K562 (cell line): ENCODE data around the gene MARS1. TPM values are rescaled to one million over a fixed set of nuclear protein-coding genes. Genes with fewer than 3 reads are reported as not detected.

Experiments used
- ARID2 ChIP-seq: fragments of 450-650 bp; IDR thresholded peaks from 2 replicates; pipeline ENCODE4 v1.6.1; 2017; ENCODE audit warnings: antibody characterized with exemption, mild to moderate bottlenecking
- ETV5 ChIP-seq: sonication (generic); formaldehyde crosslinking; IDR thresholded peaks from 2 replicates; pipeline ENCODE4 v1.4.0; 2020; ENCODE audit warnings: low read depth, mild to moderate bottlenecking, missing genetic modification reagents
- GABPB1 ChIP-seq: sonication (generic); formaldehyde crosslinking; IDR thresholded peaks from 2 replicates; pipeline ENCODE4 v1.8.0; 2022; ENCODE audit warnings: mild to moderate bottlenecking, missing genetic modification reagents
- HLTF ChIP-seq: fragments of 450-650 bp; IDR thresholded peaks from 2 replicates; pipeline ENCODE4 v1.6.1; 2016
- JUNB ChIP-seq: fragments of 450-650 bp; formaldehyde crosslinking; conservative IDR thresholded peaks from 2 replicates; pipeline ENCODE4 v1.4.0; 2020; ENCODE audit warnings: mild to moderate bottlenecking
- PHB2 ChIP-seq: fragments of 450-650 bp; IDR thresholded peaks from 2 replicates; pipeline ENCODE4 v1.6.1; 2017; ENCODE audit warnings: low read depth
- RFX7 ChIP-seq: fragments of 250-450 bp; sonication (Bioruptor Pico); IDR thresholded peaks from 2 replicates; pipeline ENCODE4 v1.5.1; 2021; ENCODE audit warnings: mild to moderate bottlenecking
- SIN3A ChIP-seq, 2 experiments: fragments of 150-350 bp in 1 of 2; IDR thresholded peaks; 2 replicates each; pipeline ENCODE4 v1.6.1; 2011 to 2016; ENCODE audit warnings: borderline replicate concordance in 2 of 2, low read depth in 2 of 2, low read length in 2 of 2, mild to moderate bottlenecking in 2 of 2, moderate library complexity in 2 of 2; ENCODE audit not compliant: control insufficient read depth in 1 of 2
- SNIP1 ChIP-seq: fragments of 450-650 bp; IDR thresholded peaks from 2 replicates; pipeline ENCODE4 v1.7.1; 2017; ENCODE audit warnings: low read depth, mild to moderate bottlenecking
- SNRNP70 ChIP-seq: fragments of 200-400 bp; formaldehyde crosslinking; optimal IDR thresholded peaks from 2 replicates; pipeline ENCODE3; 2017; ENCODE audit warnings: low read depth, low read length
- TAF1 ChIP-seq: IDR thresholded peaks from 2 replicates; pipeline ENCODE4 v1.6.1; 2011; ENCODE audit warnings: mild to moderate bottlenecking, low read length, moderate library complexity; ENCODE audit not compliant: insufficient read depth, control insufficient read depth, severe bottlenecking; ENCODE audit errors: extremely low read depth
- TAF9B ChIP-seq: fragments of 450-650 bp; IDR thresholded peaks from 2 replicates; pipeline ENCODE4 v1.6.1; 2018; ENCODE audit warnings: mild to moderate bottlenecking; ENCODE audit not compliant: partially characterized antibody
- TCF7L2 ChIP-seq: fragments of 150-350 bp; IDR thresholded peaks from 2 replicates; pipeline ENCODE4 v1.6.1; 2016; ENCODE audit warnings: low read depth, mild to moderate bottlenecking, low read length, moderate library complexity
- ZBTB1 ChIP-seq: sonication (generic); formaldehyde crosslinking; IDR thresholded peaks from 2 replicates; pipeline ENCODE4 v1.8.1; 2023; ENCODE audit warnings: missing genetic modification reagents, low read depth, mild to moderate bottlenecking, borderline replicate concordance
- ZNF232 ChIP-seq: sonication (generic); formaldehyde crosslinking; IDR thresholded peaks from 2 replicates; pipeline ENCODE4 v1.8.0; 2022; ENCODE audit warnings: mild to moderate bottlenecking, missing genetic modification reagents
- ZNF253 ChIP-seq: fragments of 250-450 bp; sonication (Bioruptor Pico); conservative IDR thresholded peaks from 2 replicates; pipeline ENCODE4 v1.6.1; 2021; ENCODE audit warnings: mild to moderate bottlenecking
- ZNF3 ChIP-seq: fragments of 250-450 bp; sonication (Bioruptor Pico); IDR thresholded peaks from 2 replicates; pipeline ENCODE4 v1.5.0; 2021; ENCODE audit warnings: mild to moderate bottlenecking, moderate library complexity
- ZNF668 ChIP-seq: fragments of 250-450 bp; sonication (Bioruptor Pico); IDR thresholded peaks from 2 replicates; pipeline ENCODE4 v1.8.0; 2022; ENCODE audit warnings: mild to moderate bottlenecking, inconsistent platforms
- ZNF79 ChIP-seq: fragments of 250-450 bp; sonication (Bioruptor Pico); IDR thresholded peaks from 2 replicates; pipeline ENCODE4 v1.4.0; 2020; ENCODE audit warnings: low read depth, mild to moderate bottlenecking, moderate library complexity
- polyA plus RNA-seq, 8 experiments: library from polyadenylated mRNA; depleted of rRNA in 4 of 8; stranded (reverse) in 5 of 8; unstranded in 3 of 8; fragments of >200 nt; fragmentation: Nextera tagmentation in 2 of 8; fragmentation: Illumina TruSeq in 1 of 8; extraction: Ambion mirVana in 2 of 8; extraction: Trizol in 1 of 8; gene quantifications; 2 replicates each; pipeline versions ENCODE4 v1.2.1 to v1.2.3, GENCODE V29; 2011 to 2014; ENCODE audit warnings: inconsistent platforms in 1 of 8, missing spikeins in 1 of 8
- total RNA-seq, 7 experiments: library from RNA; depleted of rRNA in 6 of 7; stranded (reverse); fragments of >200 nt in 6 of 7; fragmentation: Illumina TruSeq in 2 of 7; extraction: Trizol in 2 of 7; gene quantifications; 2 replicates each; pipeline versions ENCODE4 v1.2.1 to v1.2.3, GENCODE V29; 2011 to 2021; ENCODE audit warnings: low replicate concordance in 1 of 7
- TF ChIP-seq, protein P1 (sequence below): fragments of 250-450 bp; sonication (Bioruptor Pico); IDR thresholded peaks from 2 replicates; pipeline ENCODE4 v1.9.0; 2021; ENCODE audit warnings: mild to moderate bottlenecking, inconsistent platforms
- TF ChIP-seq, protein P2 (sequence below), 3 experiments: fragments of 200-800 bp in 1 of 3; sonication (Bioruptor generic) in 1 of 3; sonication (generic) in 1 of 3; formaldehyde crosslinking in 1 of 3; IDR thresholded peaks; 2 replicates each; pipeline versions ENCODE4 v1.6.1 to v1.8.0; 2016 to 2022; ENCODE audit warnings: mild to moderate bottlenecking in 2 of 3, missing compliant biosample characterization in 2 of 3, missing genetic modification characterization in 2 of 3, missing genetic modification reagents in 1 of 3
- TF ChIP-seq, protein P3 (sequence below), 2 experiments: fragments of 450-650 bp; IDR thresholded peaks; 2 replicates each; pipeline ENCODE4 v1.6.1; 2016
- TF ChIP-seq, protein P4 (sequence below): fragments of 450-650 bp; IDR thresholded peaks from 2 replicates; pipeline ENCODE4 v1.6.1; 2016; ENCODE audit warnings: low read depth, mild to moderate bottlenecking, moderate library complexity
- TF ChIP-seq, protein P5 (sequence below): fragments of 450-650 bp; formaldehyde crosslinking; IDR thresholded peaks from 2 replicates; pipeline ENCODE4 v1.4.0; 2022; ENCODE audit warnings: missing genetic modification characterization

Gene MARS1
- total and polyA plus RNA-seq, 9 of the 15 experiments (the other 6 are each of a cell fraction or from before 2014, with no cell fraction given) = 117 to 382 (median 220) TPM

- TF ChIP-seq, protein P1, sequence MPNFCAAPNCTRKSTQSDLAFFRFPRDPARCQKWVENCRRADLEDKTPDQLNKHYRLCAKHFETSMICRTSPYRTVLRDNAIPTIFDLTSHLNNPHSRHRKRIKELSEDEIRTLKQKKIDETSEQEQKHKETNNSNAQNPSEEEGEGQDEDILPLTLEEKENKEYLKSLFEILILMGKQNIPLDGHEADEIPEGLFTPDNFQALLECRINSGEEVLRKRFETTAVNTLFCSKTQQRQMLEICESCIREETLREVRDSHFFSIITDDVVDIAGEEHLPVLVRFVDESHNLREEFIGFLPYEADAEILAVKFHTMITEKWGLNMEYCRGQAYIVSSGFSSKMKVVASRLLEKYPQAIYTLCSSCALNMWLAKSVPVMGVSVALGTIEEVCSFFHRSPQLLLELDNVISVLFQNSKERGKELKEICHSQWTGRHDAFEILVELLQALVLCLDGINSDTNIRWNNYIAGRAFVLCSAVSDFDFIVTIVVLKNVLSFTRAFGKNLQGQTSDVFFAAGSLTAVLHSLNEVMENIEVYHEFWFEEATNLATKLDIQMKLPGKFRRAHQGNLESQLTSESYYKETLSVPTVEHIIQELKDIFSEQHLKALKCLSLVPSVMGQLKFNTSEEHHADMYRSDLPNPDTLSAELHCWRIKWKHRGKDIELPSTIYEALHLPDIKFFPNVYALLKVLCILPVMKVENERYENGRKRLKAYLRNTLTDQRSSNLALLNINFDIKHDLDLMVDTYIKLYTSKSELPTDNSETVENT (CRISPR knock-in tag) = no peak
- peak; percentile 70; the same call in 1 of the 2 replicates for TF ChIP-seq PHB2
- no peak for TF ChIP-seq ETV5 (CRISPR knock-in tag)
- TF ChIP-seq ZNF668 = no peak
- peak; percentile 31 for TF ChIP-seq TAF9B
- no peak for TF ChIP-seq SNIP1
- TF ChIP-seq TCF7L2 = no peak
- TF ChIP-seq JUNB = no peak
- no peak for TF ChIP-seq ZNF232
- no peak for TF ChIP-seq HLTF
- TF ChIP-seq, protein P2, sequence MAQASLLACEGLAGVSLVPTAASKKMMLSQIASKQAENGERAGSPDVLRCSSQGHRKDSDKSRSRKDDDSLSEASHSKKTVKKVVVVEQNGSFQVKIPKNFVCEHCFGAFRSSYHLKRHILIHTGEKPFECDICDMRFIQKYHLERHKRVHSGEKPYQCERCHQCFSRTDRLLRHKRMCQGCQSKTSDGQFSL (CRISPR knock-in tag; IDR thresholded peaks at IDR 0.05) = no peak
- TF ChIP-seq, protein P2 (tag; IDR thresholded peaks at IDR 0.05) = no peak
- TF ChIP-seq TAF1 = peak; percentile 42
- no peak for TF ChIP-seq SNRNP70
- TF ChIP-seq GABPB1 = no peak
- TF ChIP-seq SIN3A (IDR thresholded peaks at IDR 0.05; ENCODE audit: borderline replicate concordance in 2 of 2, control insufficient read depth in 1 of 2, low read depth in 2 of 2, low read length in 2 of 2) = no peak
- TF ChIP-seq ZNF3 (CRISPR knock-in tag) = no peak
- no peak for TF ChIP-seq ZNF79 (CRISPR knock-in tag)
- TF ChIP-seq ARID2 = no peak
- no peak for TF ChIP-seq ZNF253 (CRISPR knock-in tag)
- TF ChIP-seq RFX7 (CRISPR knock-in tag) = no peak
- TF ChIP-seq, protein P3, sequence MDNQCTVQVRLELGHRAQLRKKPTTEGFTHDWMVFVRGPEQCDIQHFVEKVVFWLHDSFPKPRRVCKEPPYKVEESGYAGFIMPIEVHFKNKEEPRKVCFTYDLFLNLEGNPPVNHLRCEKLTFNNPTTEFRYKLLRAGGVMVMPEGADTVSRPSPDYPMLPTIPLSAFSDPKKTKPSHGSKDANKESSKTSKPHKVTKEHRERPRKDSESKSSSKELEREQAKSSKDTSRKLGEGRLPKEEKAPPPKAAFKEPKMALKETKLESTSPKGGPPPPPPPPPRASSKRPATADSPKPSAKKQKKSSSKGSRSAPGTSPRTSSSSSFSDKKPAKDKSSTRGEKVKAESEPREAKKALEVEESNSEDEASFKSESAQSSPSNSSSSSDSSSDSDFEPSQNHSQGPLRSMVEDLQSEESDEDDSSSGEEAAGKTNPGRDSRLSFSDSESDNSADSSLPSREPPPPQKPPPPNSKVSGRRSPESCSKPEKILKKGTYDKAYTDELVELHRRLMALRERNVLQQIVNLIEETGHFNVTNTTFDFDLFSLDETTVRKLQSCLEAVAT (IDR thresholded peaks at IDR 0.05) = no peak
- TF ChIP-seq, protein P4, sequence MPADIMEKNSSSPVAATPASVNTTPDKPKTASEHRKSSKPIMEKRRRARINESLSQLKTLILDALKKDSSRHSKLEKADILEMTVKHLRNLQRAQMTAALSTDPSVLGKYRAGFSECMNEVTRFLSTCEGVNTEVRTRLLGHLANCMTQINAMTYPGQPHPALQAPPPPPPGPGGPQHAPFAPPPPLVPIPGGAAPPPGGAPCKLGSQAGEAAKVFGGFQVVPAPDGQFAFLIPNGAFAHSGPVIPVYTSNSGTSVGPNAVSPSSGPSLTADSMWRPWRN = no peak
- TF ChIP-seq, protein P5, sequence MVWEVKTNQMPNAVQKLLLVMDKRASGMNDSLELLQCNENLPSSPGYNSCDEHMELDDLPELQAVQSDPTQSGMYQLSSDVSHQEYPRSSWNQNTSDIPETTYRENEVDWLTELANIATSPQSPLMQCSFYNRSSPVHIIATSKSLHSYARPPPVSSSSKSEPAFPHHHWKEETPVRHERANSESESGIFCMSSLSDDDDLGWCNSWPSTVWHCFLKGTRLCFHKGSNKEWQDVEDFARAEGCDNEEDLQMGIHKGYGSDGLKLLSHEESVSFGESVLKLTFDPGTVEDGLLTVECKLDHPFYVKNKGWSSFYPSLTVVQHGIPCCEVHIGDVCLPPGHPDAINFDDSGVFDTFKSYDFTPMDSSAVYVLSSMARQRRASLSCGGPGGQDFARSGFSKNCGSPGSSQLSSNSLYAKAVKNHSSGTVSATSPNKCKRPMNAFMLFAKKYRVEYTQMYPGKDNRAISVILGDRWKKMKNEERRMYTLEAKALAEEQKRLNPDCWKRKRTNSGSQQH (CRISPR knock-in tag) = no peak
- no peak for TF ChIP-seq ZBTB1
These were observed 64.4 kb downstream of the MARS1 start (continued) for GRCh38 chr12:57552306-57552651.
